Esophagus muscularis mucosa (tissue), 4 donors: ENCODE data around the gene EPN1.

Experiments
- CTCF ChIP-seq, 3 experiments: fragments of 200-600 bp in 2 of 3; fragments of 450-650 bp in 1 of 3; sonication (generic) in 2 of 3; IDR thresholded peaks; one replicate each; pipeline ENCODE4 v1.5.1; 2017 to 2019; ENCODE audit warnings: antibody characterized with exemption in 3 of 3, mild to moderate bottlenecking in 2 of 3, moderate library complexity in 1 of 3
- EP300 ChIP-seq: sonication (generic); formaldehyde crosslinking; IDR thresholded peaks from one replicate; pipeline ENCODE4 v1.6.1; 2017; ENCODE audit warnings: antibody characterized with exemption
- POLR2A ChIP-seq: fragments of 450-650 bp; IDR thresholded peaks from one replicate; pipeline ENCODE4 v1.6.1; 2017; ENCODE audit warnings: antibody characterized with exemption, moderate library complexity, mild to moderate bottlenecking, low read depth
- POLR2AphosphoS5 ChIP-seq, 2 donors: sonication (generic); formaldehyde crosslinking; IDR thresholded peaks; one replicate each; pipeline ENCODE4 v1.6.1; 2017; ENCODE audit warnings: antibody characterized with exemption in 2 of 2

- TF ChIP-seq POLR2AphosphoS5 (IDR thresholded peaks at IDR 0.05), result no peak
- no peak for TF ChIP-seq CTCF (IDR thresholded peaks at IDR 0.05)
- TF ChIP-seq POLR2A, result no peak
- no peak for TF ChIP-seq EP300
Observed at GRCh38 chr19:55652311-55653128, 22.5 kb upstream of the EPN1 start.
